Testis (tissue), 3 donors: ENCODE measurements around the gene LRRK1. TPM values are rescaled to one million over a fixed set of nuclear protein-coding genes. Genes with fewer than 3 reads are reported as not detected.
A peak's percentile ranks its signal among the peaks of the same experiment; 100 is the strongest.

Experiments
- DNase-seq: peaks from one replicate; pipeline ENCODE4 v3.0.0-alpha.2; 2019
- H3K27ac ChIP-seq, 2 donors: fragments of 200-600 bp; sonication (generic); one replicate each; pipeline ENCODE4 v1.5.1; 2019
- H3K27me3 ChIP-seq: fragments of 200-600 bp; sonication (generic); one replicate; pipeline ENCODE4 v1.5.1; 2019
- H3K36me3 ChIP-seq: fragments of 200-600 bp; sonication (generic); one replicate; pipeline ENCODE4 v1.5.1; 2017; ENCODE audit warnings: low read depth; ENCODE audit errors: missing control alignments
- H3K4me1 ChIP-seq: fragments of 200-600 bp; sonication (generic); one replicate; pipeline ENCODE4 v1.5.1; 2019
- H3K4me3 ChIP-seq, 2 donors: fragments of 200-600 bp; sonication (generic); one replicate each; pipeline ENCODE4 v1.5.1; 2017 to 2019
- H3K9me3 ChIP-seq: fragments of 200-600 bp; sonication (generic); one replicate; pipeline ENCODE4 v1.5.1; 2017
- POLR2A ChIP-seq: fragments of 450-650 bp; IDR thresholded peaks from one replicate; pipeline ENCODE4 v1.6.1; 2017; ENCODE audit warnings: antibody characterized with exemption, mild to moderate bottlenecking, moderate library complexity
- WGBS, 2 donors: methylation state at CpG; one replicate each; pipeline ENCODE4 v1.1.5; 2018; 5-methylcytosine and 5-hydroxymethylcytosine counted together
- intact Hi-C: fragments of 100-400 bp; cut with DNase I; formaldehyde crosslinking; loops from one replicate; pipeline ENCODE4 v1.15.1; 2023; ENCODE audit warnings: low total_unique reads
- polyA plus RNA-seq: library from polyadenylated mRNA; stranded (reverse); fragments of 350-450 nt; fragmentation: Illumina TruSeq; extraction: RNeasy Lipid Tissue Mini Kit (QIAGEN cat#74804); gene quantifications from one replicate; pipeline ENCODE4 v1.2.3, GENCODE V29; 2014; ENCODE audit warnings: low read depth, low replicate concordance; ENCODE audit not compliant: insufficient read depth
- total RNA-seq, 2 donors: library from RNA; depleted of rRNA; stranded (reverse); fragments of >200 nt; gene quantifications; one replicate each; pipeline ENCODE4 v1.2.3, GENCODE V29; 2016
- TF ChIP-seq, protein P1 (sequence below), 3 experiments: fragments of 450-650 bp in 2 of 3; fragments of 200-600 bp in 1 of 3; sonication (generic) in 1 of 3; IDR thresholded peaks; one replicate each; pipeline ENCODE4 v1.5.1; 2016 to 2019; ENCODE audit warnings: antibody characterized with exemption in 3 of 3, mild to moderate bottlenecking in 2 of 3, moderate library complexity in 1 of 3

Gene LRRK1
- total and polyA plus RNA-seq, 3 donors from 2014 or later: 18.8 to 24.6 (median 23.0) TPM

- H3K4me1 ChIP-seq: peaks cover 27% of the 10 kb centered on the region
- intact Hi-C loops: loop anchor here (5.0 to 10.0 kb wide), 2 partner anchors 68 to 236 kb away; partner anchors contain the start of gene CHSY1
- H3K4me3 ChIP-seq: no peak overlapping the region
- H3K36me3 ChIP-seq: no peaks in the 10 kb centered on the region
- TF ChIP-seq POLR2A: no peak
- TF ChIP-seq, protein P1, sequence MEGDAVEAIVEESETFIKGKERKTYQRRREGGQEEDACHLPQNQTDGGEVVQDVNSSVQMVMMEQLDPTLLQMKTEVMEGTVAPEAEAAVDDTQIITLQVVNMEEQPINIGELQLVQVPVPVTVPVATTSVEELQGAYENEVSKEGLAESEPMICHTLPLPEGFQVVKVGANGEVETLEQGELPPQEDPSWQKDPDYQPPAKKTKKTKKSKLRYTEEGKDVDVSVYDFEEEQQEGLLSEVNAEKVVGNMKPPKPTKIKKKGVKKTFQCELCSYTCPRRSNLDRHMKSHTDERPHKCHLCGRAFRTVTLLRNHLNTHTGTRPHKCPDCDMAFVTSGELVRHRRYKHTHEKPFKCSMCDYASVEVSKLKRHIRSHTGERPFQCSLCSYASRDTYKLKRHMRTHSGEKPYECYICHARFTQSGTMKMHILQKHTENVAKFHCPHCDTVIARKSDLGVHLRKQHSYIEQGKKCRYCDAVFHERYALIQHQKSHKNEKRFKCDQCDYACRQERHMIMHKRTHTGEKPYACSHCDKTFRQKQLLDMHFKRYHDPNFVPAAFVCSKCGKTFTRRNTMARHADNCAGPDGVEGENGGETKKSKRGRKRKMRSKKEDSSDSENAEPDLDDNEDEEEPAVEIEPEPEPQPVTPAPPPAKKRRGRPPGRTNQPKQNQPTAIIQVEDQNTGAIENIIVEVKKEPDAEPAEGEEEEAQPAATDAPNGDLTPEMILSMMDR (IDR thresholded peaks at IDR 0.05): no peak
- H3K27me3 ChIP-seq: no peaks in the 10 kb centered on the region
- H3K27ac ChIP-seq: no peak overlapping the region
- H3K9me3 ChIP-seq: no peaks in the 10 kb centered on the region
- 82 to 90% methylated on average over 6 to 7 of the region's 7 CpGs for WGBS, 2 donors
- DNase-seq: peak; percentile 12
Measured at GRCh38 chr15:101016581-101016980, 97.4 kb downstream of the LRRK1 start.

DNA sequence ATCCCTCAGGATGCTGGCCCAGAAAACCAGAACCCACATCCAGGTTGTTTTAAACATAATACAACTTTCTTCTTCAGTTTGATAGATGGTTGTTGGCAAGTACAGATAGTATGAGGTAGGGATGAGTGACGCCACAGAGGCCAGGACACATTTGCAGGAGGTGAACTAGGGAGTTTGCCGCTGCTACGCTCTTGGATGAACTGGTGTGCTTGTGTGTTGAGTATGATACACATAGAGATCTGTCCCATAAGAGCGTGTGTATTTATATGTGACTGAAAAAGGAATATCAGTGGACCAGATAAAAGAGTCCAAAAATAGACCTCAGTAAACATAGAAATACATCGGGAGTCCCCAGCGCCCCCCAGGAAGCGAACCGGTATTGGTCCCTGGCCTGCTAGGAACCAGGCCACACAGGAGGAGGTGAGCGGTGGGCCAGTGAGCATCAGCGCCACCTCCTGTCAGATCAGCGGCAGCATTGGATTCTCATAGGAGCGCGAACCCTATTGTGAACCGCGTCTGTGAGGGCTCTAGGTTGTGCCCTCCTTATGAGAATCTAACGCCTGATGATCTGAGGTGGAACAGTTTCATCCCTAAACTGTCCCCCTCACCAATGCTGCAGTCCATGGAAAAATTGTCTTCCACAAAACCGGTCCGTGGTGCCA lies 98.1 kb downstream of the LRRK1 start:
- no peak overlapping the region for H3K27ac ChIP-seq
- DNase-seq: peak; percentile 14
- no peaks in the 10 kb centered on the region for H3K9me3 ChIP-seq
- peaks cover 28% of the 10 kb centered on the region for H3K4me1 ChIP-seq
- WGBS, 2 donors: 77 to 81% methylated on average over 18 of the region's 18 CpGs
- H3K27me3 ChIP-seq: no peaks in the 10 kb centered on the region
- no peaks in the 10 kb centered on the region for H3K36me3 ChIP-seq
- no peak overlapping the region for H3K4me3 ChIP-seq
- TF ChIP-seq, protein P1 (IDR thresholded peaks at IDR 0.05): no peak
- TF ChIP-seq POLR2A: no peak
- intact Hi-C loops: loop anchor here (5.0 to 10.0 kb wide), 2 partner anchors 68 to 235 kb away; partner anchors contain the start of gene CHSY1

- DNase-seq: no peak
- Histone ChIP-seq H3K27ac (no peak overlapping the region), H3K4me1 (peaks cover 31% of the 10 kb centered on the region), H3K36me3 (no peaks in the 10 kb centered on the region), H3K9me3 (no peaks in the 10 kb centered on the region), H3K27me3 (no peaks in the 10 kb centered on the region), H3K4me3 (no peak overlapping the region)
- intact Hi-C loops: loop anchor here (5.0 to 10.0 kb wide), 2 partner anchors 67 to 234 kb away; partner anchors contain the start of gene CHSY1
- TF ChIP-seq, protein P1 (IDR thresholded peaks at IDR 0.05): no peak
- TF ChIP-seq POLR2A: no peak
- 54 to 59% methylated on average over 1 of the region's 1 CpG for WGBS, 2 donors
Measured at GRCh38 chr15:101018016-101018415, 98.9 kb downstream of the LRRK1 start.

DNA sequence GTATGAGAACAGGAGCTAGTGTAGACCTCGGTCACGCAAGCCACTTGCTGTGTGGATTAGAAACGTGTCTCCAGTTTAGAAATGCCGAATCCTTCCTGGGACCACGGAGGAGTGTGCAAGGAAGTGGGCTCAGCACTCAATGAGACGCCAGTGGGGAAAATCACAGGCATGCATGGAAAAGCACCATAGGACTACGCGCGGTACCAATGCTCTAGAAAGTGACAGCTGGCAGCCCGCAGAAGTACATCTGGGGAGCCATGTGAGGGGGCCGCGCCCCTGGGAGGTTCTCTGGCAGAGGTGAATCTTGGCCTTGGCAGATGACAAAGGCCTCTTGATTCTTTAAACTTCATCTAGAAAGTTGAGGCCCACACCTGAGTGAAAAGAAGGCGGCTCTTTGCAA lies 99.3 kb downstream of the LRRK1 start:
- no peak overlapping the region for H3K4me3 ChIP-seq
- 85 to 95% methylated on average over 13 of the region's 13 CpGs for WGBS, 2 donors
- TF ChIP-seq, protein P1 (IDR thresholded peaks at IDR 0.05): no peak
- no peak for TF ChIP-seq POLR2A
- H3K9me3 ChIP-seq: no peaks in the 10 kb centered on the region
- intact Hi-C loops: loop anchor here (5.0 to 10.0 kb wide), 2 partner anchors 66 to 234 kb away; partner anchors contain the start of gene CHSY1
- H3K27ac ChIP-seq: no peak overlapping the region
- no peaks in the 10 kb centered on the region for H3K27me3 ChIP-seq
- peaks cover 34% of the 10 kb centered on the region for H3K4me1 ChIP-seq
- peak; percentile 12 for DNase-seq
- no peaks in the 10 kb centered on the region for H3K36me3 ChIP-seq
